SK-N-SH (cell line): Measurements from ENCODE around the gene LIN28B.

Experiments
- CTCF ChIP-seq: fragments of 200-600 bp; sonication (generic); IDR thresholded peaks from 2 replicates; pipeline ENCODE4 v1.6.1; 2017; ENCODE audit warnings: antibody characterized with exemption, mild to moderate bottlenecking, moderate library complexity
- POLR2AphosphoS5 ChIP-seq: IDR thresholded peaks from 2 replicates; pipeline ENCODE4 v1.6.1; 2012; ENCODE audit warnings: low read depth, low read length
- SMC3 ChIP-seq: IDR thresholded peaks from 2 replicates; pipeline ENCODE4 v1.6.1; 2012; ENCODE audit warnings: low read depth, low read length, improper control_type of control experiment
- USF2 ChIP-seq: fragments of 150-350 bp; IDR thresholded peaks from 2 replicates; pipeline ENCODE4 v1.6.1; 2017; ENCODE audit warnings: antibody characterized with exemption, low read length, low read depth, borderline replicate concordance

DNA sequence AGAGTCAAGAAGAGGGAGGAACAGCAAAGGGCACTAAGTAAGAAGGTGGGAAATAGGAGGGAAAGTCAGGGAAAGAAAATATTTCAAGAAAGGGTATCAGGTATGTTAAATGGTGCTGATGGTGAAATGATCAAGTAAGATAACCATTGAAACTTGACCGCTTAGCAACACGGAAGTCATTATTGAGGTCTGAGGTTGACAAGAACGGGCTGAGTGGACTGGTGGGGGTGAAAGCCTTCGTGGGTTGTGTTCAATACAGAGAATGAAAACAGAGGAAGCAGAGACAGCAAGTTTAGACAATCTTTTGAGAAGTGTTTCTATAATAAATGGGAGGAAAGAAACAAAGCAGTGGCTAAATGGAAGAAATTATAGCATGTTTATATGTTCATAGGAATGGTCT lies 72.0 kb downstream of the LIN28B start:
- TF ChIP-seq USF2 = no peak
- no peak for TF ChIP-seq POLR2AphosphoS5
- no peak for TF ChIP-seq SMC3
- TF ChIP-seq CTCF = no peak
